Prostate gland (tissue), 2 donors: ENCODE measurements around the gene MEGF8. TPM values are rescaled to one million over a fixed set of nuclear protein-coding genes. Genes with fewer than 3 reads are reported as not detected.

Experiments used
- DNase-seq: peaks from one replicate; pipeline ENCODE4 v3.0.0-alpha.2; 2019; ENCODE audit warnings: low spot score
- H3K27ac ChIP-seq, 2 donors: fragments of 200-600 bp; sonication (generic); 2 replicates each; pipeline ENCODE4 v1.5.1; 2017 to 2019
- H3K27me3 ChIP-seq: fragments of 200-600 bp; sonication (generic); replicated peaks from 2 replicates; pipeline ENCODE4 v1.5.1; 2019; ENCODE audit not compliant: insufficient read depth
- H3K36me3 ChIP-seq, 2 donors: fragments of 200-600 bp; sonication (generic); 1 replicate in 1 of 2; 2 replicates in 1 of 2; pipeline versions ENCODE4 v1.5.1 to v1.8.1; 2017 to 2019
- H3K4me1 ChIP-seq: fragments of 200-600 bp; sonication (generic); replicated peaks from 2 replicates; pipeline ENCODE4 v1.5.1; 2019
- H3K4me3 ChIP-seq, 2 donors: fragments of 200-600 bp; sonication (generic); 2 replicates each; pipeline ENCODE4 v1.5.1; 2017 to 2019
- H3K9me3 ChIP-seq: fragments of 200-600 bp; sonication (generic); 2 replicates; pipeline ENCODE4 v1.5.1; 2017
- POLR2A ChIP-seq: fragments of 450-650 bp; IDR thresholded peaks from one replicate; pipeline ENCODE4 v1.6.1; 2016; ENCODE audit warnings: antibody characterized with exemption, mild to moderate bottlenecking
- POLR2AphosphoS5 ChIP-seq: sonication (generic); formaldehyde crosslinking; IDR thresholded peaks from one replicate; pipeline ENCODE4 v1.6.1; 2017; ENCODE audit warnings: antibody characterized with exemption
- WGBS: methylation state at CpG from one replicate; pipeline ENCODE4 v1.1.5; 2018; 5-methylcytosine and 5-hydroxymethylcytosine counted together
- intact Hi-C: fragments of 100-400 bp; cut with DNase I; formaldehyde crosslinking; loops from one replicate; pipeline ENCODE4 v1.14.2; 2022
- total RNA-seq, 2 donors: library from RNA; depleted of rRNA; stranded (reverse); fragments of >200 nt; gene quantifications; one replicate each; pipeline ENCODE4 v1.1.0, GENCODE V29; 2016
- TF ChIP-seq, protein P1 (sequence below), 4 experiments: fragments of 200-600 bp in 2 of 4; fragments of 450-650 bp in 2 of 4; sonication (generic) in 2 of 4; IDR thresholded peaks; 1 replicate in 3 of 4; 2 replicates in 1 of 4; pipeline ENCODE4 v1.5.1; 2016 to 2019; ENCODE audit warnings: antibody characterized with exemption in 4 of 4, mild to moderate bottlenecking in 2 of 4, moderate library complexity in 2 of 4

MEGF8 gene
- total RNA-seq, 2 donors from 2014 or later: 22.8 to 30.7 TPM

DNA sequence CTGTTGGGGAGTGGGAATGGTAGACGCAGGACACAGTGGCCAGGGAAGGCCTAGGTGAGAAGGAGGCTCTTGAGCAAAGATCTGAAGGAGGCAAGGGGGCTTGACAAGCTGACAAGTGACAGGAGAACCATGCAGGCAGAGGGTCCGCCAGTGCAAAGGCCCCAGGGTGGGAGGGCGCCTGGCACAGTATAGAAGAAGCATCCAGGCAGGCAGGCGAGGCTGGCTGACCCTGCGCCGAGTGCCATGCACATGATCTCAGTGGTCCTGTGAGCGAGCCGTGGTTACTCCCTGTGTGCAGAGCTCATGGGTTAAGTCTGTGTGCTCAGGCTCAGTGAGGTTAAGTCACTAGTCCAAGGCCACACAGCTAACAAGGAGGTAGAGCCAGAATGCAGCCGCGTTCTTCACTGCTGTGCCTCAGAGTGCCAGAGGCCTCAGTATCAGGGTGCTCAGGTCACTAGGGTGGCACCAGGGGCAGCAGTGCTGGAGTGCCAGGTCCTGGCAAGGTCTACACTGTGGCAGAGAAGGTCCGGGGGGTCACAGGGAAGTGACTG, 49.5 kb downstream of the MEGF8 start:
- TF ChIP-seq, protein P1, sequence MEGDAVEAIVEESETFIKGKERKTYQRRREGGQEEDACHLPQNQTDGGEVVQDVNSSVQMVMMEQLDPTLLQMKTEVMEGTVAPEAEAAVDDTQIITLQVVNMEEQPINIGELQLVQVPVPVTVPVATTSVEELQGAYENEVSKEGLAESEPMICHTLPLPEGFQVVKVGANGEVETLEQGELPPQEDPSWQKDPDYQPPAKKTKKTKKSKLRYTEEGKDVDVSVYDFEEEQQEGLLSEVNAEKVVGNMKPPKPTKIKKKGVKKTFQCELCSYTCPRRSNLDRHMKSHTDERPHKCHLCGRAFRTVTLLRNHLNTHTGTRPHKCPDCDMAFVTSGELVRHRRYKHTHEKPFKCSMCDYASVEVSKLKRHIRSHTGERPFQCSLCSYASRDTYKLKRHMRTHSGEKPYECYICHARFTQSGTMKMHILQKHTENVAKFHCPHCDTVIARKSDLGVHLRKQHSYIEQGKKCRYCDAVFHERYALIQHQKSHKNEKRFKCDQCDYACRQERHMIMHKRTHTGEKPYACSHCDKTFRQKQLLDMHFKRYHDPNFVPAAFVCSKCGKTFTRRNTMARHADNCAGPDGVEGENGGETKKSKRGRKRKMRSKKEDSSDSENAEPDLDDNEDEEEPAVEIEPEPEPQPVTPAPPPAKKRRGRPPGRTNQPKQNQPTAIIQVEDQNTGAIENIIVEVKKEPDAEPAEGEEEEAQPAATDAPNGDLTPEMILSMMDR (IDR thresholded peaks at IDR 0.05): no peak
- TF ChIP-seq POLR2AphosphoS5 (no peak), POLR2A (no peak)
- DNase-seq: no peak
- H3K27ac ChIP-seq: no peak overlapping the region
- H3K9me3 ChIP-seq: no peaks in the 10 kb centered on the region
- H3K36me3 ChIP-seq: no peaks in the 10 kb centered on the region
- no peak overlapping the region for H3K4me3 ChIP-seq
- H3K27me3 ChIP-seq: no peaks in the 10 kb centered on the region
- 94% methylated on average over 11 of the region's 11 CpGs for WGBS
- H3K4me1 ChIP-seq: no peaks in the 10 kb centered on the region
- intact Hi-C loops: no loop called here

DNA sequence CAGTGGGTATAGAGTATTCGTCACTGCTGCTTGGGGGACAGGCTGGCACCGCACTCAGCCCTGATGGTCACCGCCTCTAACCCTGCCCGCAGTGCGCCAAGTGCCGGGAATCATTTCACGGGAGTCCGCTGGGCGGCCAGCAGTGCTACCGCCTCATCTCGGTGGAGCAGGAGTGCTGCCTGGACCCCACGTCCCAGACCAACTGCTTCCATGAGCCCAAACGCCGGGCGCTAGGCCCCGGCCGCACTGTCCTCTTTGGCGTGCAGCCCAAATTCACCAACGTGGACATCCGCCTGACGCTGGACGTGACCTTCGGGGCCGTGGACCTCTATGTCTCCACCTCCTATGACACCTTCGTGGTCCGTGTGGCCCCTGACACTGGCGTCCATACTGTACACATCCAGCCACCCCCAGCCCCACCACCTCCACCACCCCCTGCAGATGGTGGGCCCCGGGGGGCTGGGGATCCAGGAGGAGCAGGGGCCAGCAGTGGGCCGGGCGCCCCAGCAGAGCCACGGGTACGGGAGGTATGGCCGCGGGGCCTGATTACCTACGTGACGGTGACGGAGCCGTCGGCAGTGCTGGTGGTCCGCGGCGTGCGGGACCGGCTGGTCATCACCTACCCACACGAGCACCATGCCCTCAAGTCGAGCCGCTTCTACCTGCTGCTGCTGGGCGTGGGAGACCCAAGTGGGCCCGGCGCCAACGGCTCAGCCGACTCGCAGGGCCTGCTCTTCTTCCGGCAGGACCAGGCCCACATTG, 50.2 kb downstream of the MEGF8 start:
- DNase-seq: no peak
- intact Hi-C loops: no loop called here
- TF ChIP-seq POLR2AphosphoS5 (no peak), POLR2A (no peak)
- TF ChIP-seq, protein P1 (IDR thresholded peaks at IDR 0.05): no peak
- Histone ChIP-seq H3K27me3 (no peaks in the 10 kb centered on the region), H3K4me1 (no peaks in the 10 kb centered on the region), H3K4me3 (no peak overlapping the region), H3K27ac (no peak overlapping the region), H3K36me3 (no peaks in the 10 kb centered on the region), H3K9me3 (no peaks in the 10 kb centered on the region)
- WGBS: 88% methylated on average over 54 of the region's 54 CpGs

DNA sequence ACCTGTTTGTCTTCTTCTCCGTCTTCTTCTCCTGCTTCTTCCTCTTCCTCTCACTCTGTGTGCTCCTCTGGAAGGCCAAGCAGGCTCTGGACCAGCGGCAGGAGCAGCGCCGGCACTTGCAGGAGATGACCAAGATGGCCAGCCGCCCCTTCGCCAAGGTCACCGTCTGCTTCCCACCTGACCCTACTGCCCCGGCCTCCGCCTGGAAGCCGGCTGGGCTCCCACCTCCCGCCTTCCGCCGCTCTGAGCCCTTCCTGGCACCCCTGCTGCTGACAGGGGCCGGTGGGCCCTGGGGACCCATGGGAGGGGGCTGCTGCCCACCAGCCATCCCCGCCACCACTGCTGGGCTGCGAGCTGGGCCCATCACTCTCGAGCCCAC, 50.7 kb downstream of the MEGF8 start:
- H3K36me3 ChIP-seq: no peaks in the 10 kb centered on the region
- 97% methylated on average over 14 of the region's 17 CpGs for WGBS
- H3K27me3 ChIP-seq: no peaks in the 10 kb centered on the region
- H3K9me3 ChIP-seq: no peaks in the 10 kb centered on the region
- intact Hi-C loops: no loop called here
- H3K27ac ChIP-seq: no peak overlapping the region
- no peaks in the 10 kb centered on the region for H3K4me1 ChIP-seq
- TF ChIP-seq, protein P1 (IDR thresholded peaks at IDR 0.05): no peak
- TF ChIP-seq POLR2A (no peak), POLR2AphosphoS5 (no peak)
- DNase-seq: no peak
- no peak overlapping the region for H3K4me3 ChIP-seq

DNA sequence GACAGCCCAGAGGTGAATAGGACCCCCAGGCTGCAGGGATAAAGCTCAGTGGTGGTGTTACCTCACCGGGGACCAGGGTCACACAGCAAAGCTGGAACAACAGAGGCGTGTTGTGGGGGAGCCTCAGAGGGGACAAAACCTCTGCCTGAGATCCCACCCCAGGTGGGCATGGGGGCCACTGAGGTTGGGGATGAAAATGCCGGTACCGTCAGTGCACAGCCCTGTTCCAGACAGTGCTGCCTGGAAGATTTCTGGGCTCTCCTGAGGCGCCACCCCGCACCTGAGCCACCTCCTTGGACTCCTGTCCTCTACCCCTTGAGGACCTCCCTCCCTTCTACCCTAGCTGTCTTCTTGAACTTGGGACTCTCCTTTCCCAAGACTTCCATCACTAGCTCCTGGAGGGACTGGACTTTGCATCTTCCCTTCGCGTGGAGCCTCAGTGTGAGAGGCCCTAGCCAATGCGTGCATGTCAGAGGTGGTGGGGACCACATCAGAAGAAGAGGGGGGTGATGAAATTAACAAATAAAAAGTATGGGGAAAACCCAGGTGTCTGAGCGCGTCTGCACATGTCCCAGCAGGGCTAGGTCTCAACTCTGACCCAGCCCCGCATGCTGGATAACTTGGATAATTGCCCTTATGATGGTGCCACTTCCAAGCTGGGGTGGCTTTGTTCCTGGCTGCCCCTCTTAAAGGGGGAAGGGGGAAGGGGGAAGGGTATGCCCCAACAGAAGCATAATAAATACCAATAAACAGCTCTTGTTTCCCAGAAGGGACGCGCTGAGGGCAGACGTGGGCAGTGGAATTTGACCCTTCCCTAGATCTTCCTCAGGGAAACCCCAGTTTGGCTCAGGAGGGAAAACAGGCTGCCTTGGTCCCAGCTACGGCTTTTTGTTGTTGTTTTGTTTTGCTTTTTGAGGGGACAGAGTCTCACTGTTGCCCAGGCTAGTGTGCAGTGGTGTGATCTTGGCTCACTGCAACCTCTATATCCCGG, 53.1 kb downstream of the MEGF8 start:
- TF ChIP-seq, protein P1 (IDR thresholded peaks at IDR 0.05): no peak
- TF ChIP-seq POLR2AphosphoS5 (no peak), POLR2A (no peak)
- DNase-seq: no peak
- Histone ChIP-seq H3K36me3 (no peaks in the 10 kb centered on the region), H3K9me3 (no peaks in the 10 kb centered on the region), H3K4me3 (no peak overlapping the region), H3K4me1 (no peaks in the 10 kb centered on the region), H3K27me3 (no peaks in the 10 kb centered on the region), H3K27ac (no peak overlapping the region)
- intact Hi-C loops: no loop called here
- WGBS: 55% methylated on average over 17 of the region's 17 CpGs
